Left lung (tissue), 10 donors: ENCODE results near the gene DIAPH2. TPM values are rescaled to one million over a fixed set of nuclear protein-coding genes. Genes with fewer than 3 reads are reported as not detected.

ENCODE experiments used
- ATAC-seq: fragments of 200-7000 bp; cut with Tn5 transposase; one replicate; pipeline ENCODE4 v1.9.1; 2020; ENCODE audit warnings: moderate library complexity
- DNase-seq, 4 donors: peaks; one replicate each; pipeline ENCODE4 v3.0.0-alpha.2; 2013 to 2020
- H3K27ac ChIP-seq, 2 donors: fragments of 200-600 bp; sonication (generic) in 1 of 2; one replicate each; pipeline versions ENCODE4 v1.5.0 to v1.8.0; 2020 to 2021
- H3K27me3 ChIP-seq, 2 donors: fragments of 200-600 bp; sonication (generic) in 1 of 2; one replicate each; pipeline versions ENCODE4 v1.5.0 to v1.8.0; 2020 to 2021
- H3K36me3 ChIP-seq, 2 donors: fragments of 200-600 bp; sonication (generic) in 1 of 2; one replicate each; pipeline versions ENCODE4 v1.5.0 to v1.8.0; 2020 to 2021
- H3K4me1 ChIP-seq, 2 donors: fragments of 200-600 bp; one replicate each; pipeline ENCODE4 v1.8.0; 2021
- H3K4me3 ChIP-seq, 2 donors: fragments of 200-600 bp; sonication (generic) in 1 of 2; one replicate each; pipeline versions ENCODE4 v1.5.0 to v1.8.0; 2020 to 2021; ENCODE audit warnings: mild to moderate bottlenecking in 1 of 2
- H3K9me3 ChIP-seq, 2 donors: fragments of 200-600 bp; sonication (generic) in 1 of 2; one replicate each; pipeline versions ENCODE4 v1.5.0 to v1.8.0; 2020 to 2021
- intact Hi-C, 2 donors: fragments of 100-400 bp; cut with DNase I; formaldehyde crosslinking; loops; one replicate each; pipeline versions ENCODE4 v1.11.2 to v1.14.2; 2022
- polyA plus RNA-seq, 6 donors: library from polyadenylated mRNA; unstranded; fragments of 120-200 nt; gene quantifications; one replicate each; pipeline ENCODE4 v1.2.1, GENCODE V29; 2013; ENCODE audit not compliant: insufficient read length in 6 of 6
- total RNA-seq, 2 donors: library from RNA; stranded (reverse); fragmentation: NEBNext Ultra II Directional; extraction: Animal tissue kit (Norgen Biotek cat#: 25700); gene quantifications; one replicate each; pipeline ENCODE4 v1.2.1, GENCODE V29; 2021
- TF ChIP-seq, protein P1 (sequence below), 2 donors: fragments of 200-600 bp; sonication (generic) in 1 of 2; IDR thresholded peaks; one replicate each; pipeline versions ENCODE4 v1.5.0 to v1.8.0; 2021; ENCODE audit warnings: antibody characterized with exemption in 2 of 2
- donor health status: DM: no; HTN: yes; CAD: no.
- donor health status: DM: no; HTN: no; CAD: no.

DIAPH2 gene
- total and polyA plus RNA-seq, 8 donors: 14.6 to 34.1 (median 16.4) TPM

DNA sequence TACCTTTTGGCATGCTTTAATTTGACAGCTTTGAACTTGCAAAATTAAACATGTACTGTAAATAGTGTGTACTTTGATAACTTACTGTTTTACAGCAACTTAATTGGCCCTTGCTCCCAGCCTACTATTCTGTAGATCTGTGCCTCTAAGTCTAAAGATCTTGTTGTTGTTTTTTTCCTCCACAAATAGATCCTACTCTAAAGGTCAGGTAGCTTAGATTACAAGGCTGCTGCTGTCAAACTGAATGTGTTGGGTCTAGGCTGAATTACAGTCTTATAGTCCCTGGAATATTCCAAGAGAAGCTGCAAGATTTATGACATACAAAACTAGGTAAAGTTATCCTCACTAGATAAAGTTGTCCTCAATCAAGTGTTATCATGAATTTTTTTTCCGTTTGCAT, 18.7 kb downstream of the DIAPH2 start:
- Histone ChIP-seq H3K4me3 (no peak overlapping the region), H3K27ac (no peak overlapping the region), H3K9me3 (no peaks in the 10 kb centered on the region), H3K36me3 (no peaks in the 10 kb centered on the region), H3K27me3 (no peaks in the 10 kb centered on the region), H3K4me1 (no peaks in the 10 kb centered on the region)
- ATAC-seq (no peak), DNase-seq (no peak)
- intact Hi-C loops: no loop called here
- TF ChIP-seq, protein P1, sequence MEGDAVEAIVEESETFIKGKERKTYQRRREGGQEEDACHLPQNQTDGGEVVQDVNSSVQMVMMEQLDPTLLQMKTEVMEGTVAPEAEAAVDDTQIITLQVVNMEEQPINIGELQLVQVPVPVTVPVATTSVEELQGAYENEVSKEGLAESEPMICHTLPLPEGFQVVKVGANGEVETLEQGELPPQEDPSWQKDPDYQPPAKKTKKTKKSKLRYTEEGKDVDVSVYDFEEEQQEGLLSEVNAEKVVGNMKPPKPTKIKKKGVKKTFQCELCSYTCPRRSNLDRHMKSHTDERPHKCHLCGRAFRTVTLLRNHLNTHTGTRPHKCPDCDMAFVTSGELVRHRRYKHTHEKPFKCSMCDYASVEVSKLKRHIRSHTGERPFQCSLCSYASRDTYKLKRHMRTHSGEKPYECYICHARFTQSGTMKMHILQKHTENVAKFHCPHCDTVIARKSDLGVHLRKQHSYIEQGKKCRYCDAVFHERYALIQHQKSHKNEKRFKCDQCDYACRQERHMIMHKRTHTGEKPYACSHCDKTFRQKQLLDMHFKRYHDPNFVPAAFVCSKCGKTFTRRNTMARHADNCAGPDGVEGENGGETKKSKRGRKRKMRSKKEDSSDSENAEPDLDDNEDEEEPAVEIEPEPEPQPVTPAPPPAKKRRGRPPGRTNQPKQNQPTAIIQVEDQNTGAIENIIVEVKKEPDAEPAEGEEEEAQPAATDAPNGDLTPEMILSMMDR (IDR thresholded peaks at IDR 0.05): no peak

DNA sequence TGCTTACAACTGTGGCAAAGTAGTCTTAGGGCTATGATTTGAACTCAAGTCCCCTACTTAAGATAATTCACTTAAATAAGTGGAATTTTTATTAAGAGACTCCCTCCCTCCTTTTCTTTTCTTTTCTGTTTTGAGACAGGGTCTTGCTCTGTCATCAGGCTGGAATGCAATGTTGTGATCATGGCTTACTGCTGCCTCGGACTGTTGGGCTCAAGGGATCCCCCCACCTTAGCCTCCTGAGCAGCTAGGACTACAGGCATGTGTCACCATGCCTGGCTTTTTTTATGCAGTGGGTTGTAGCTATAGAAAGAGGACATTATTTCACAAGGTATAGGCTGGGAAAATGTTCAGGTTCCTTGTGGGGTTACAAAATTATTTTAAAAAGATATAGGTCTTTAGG, 19.2 kb downstream of the DIAPH2 start:
- no peak overlapping the region for H3K27ac ChIP-seq
- no peak for DNase-seq
- H3K27me3 ChIP-seq: no peaks in the 10 kb centered on the region
- intact Hi-C loops: no loop called here
- no peaks in the 10 kb centered on the region for H3K4me1 ChIP-seq
- ATAC-seq: no peak
- no peaks in the 10 kb centered on the region for H3K36me3 ChIP-seq
- no peak overlapping the region for H3K4me3 ChIP-seq
- H3K9me3 ChIP-seq: no peaks in the 10 kb centered on the region
- TF ChIP-seq, protein P1 (IDR thresholded peaks at IDR 0.05): no peak

DNA sequence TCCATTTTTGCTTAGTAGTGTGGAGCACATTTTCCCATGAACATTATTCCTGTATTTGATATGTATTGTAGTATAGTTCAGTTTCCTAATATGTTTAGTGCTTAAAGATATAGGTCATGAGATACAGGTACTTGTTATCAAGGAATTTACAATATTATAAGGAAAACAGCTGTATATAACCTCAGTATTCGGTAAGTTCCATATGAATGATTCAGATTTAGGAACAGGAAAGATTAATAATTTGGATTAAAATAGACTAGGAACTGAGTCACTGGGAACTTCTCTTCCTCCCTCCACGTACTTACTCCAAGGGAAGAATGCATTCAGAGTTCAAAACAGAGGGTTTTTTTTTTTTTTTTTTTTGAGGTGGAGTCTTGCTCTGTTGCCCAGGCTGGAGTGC, 20.0 kb downstream of the DIAPH2 start:
- no peaks in the 10 kb centered on the region for H3K36me3 ChIP-seq
- no peak for ATAC-seq
- TF ChIP-seq, protein P1 (IDR thresholded peaks at IDR 0.05): no peak

DNA sequence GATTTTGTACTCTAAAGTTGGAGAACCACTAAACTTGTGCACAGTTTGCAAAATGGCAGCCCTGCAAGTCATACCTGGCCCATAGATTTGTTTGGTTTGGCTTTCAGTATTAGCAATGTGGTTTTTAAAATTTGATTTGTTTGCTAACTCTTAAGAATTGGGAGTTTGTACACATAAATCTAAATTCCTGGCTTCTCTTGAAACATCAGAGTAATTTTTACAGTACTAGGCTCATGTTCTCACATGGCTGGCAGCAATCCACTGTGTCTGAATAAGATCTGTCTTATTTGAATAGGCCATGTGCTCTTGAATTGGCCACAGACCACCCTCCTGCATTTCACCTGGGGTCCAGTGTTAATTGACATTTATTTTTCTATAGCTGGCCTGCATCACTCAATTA, 21.3 kb downstream of the DIAPH2 start:
- no peaks in the 10 kb centered on the region for H3K27me3 ChIP-seq
- H3K9me3 ChIP-seq: no peaks in the 10 kb centered on the region
- intact Hi-C loops: no loop called here
- H3K4me3 ChIP-seq: no peak overlapping the region
- H3K36me3 ChIP-seq: no peaks in the 10 kb centered on the region
- DNase-seq (no peak), ATAC-seq (no peak)
- H3K27ac ChIP-seq: no peak overlapping the region
- H3K4me1 ChIP-seq: no peaks in the 10 kb centered on the region
- TF ChIP-seq, protein P1 (IDR thresholded peaks at IDR 0.05): no peak

More for the DNA sequence above, 20.0 kb downstream of the DIAPH2 start:
- intact Hi-C loops: no loop called here
- no peaks in the 10 kb centered on the region for H3K4me1 ChIP-seq
- no peaks in the 10 kb centered on the region for H3K27me3 ChIP-seq
- H3K4me3 ChIP-seq: no peak overlapping the region
- no peaks in the 10 kb centered on the region for H3K9me3 ChIP-seq
- DNase-seq: no peak
- H3K27ac ChIP-seq: no peak overlapping the region

DNA sequence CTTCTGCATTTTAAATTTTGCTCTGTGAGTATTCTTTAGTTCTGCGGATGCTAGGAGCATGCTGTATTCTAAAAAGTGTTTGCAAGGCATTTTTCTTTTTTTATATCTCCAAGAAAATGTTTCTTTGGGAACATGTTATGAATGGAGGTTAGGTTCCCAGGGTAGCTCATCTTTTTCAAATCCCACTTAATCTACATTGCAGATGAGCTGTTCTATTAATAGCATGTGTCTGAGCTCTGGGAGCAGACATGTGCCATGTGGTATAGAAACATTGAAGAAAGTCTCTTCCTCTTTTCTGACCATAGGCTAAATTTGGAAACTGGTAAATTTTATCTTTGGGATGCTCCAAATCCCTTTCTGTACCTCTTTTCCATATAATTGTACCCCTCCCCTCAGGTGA, 23.2 kb downstream of the DIAPH2 start:
- H3K9me3 ChIP-seq: no peaks in the 10 kb centered on the region
- TF ChIP-seq, protein P1 (IDR thresholded peaks at IDR 0.05): no peak
- no peak overlapping the region for H3K27ac ChIP-seq
- DNase-seq (no peak), ATAC-seq (no peak)
- no peaks in the 10 kb centered on the region for H3K27me3 ChIP-seq
- no peaks in the 10 kb centered on the region for H3K4me1 ChIP-seq
- H3K36me3 ChIP-seq: no peaks in the 10 kb centered on the region
- intact Hi-C loops: no loop called here
- no peak overlapping the region for H3K4me3 ChIP-seq
